SH-SY5Y (cell line): Measurements from ENCODE around the gene HSPG2.

ENCODE experiments used
- GATA2 ChIP-seq: IDR thresholded peaks from 2 replicates; pipeline ENCODE4 v1.6.1; 2011; ENCODE audit warnings: mild to moderate bottlenecking, low read depth, low read length
- GATA3 ChIP-seq: IDR thresholded peaks from 2 replicates; pipeline ENCODE4 v1.6.1; 2011; ENCODE audit warnings: low read depth, mild to moderate bottlenecking, low read length, moderate library complexity

DNA sequence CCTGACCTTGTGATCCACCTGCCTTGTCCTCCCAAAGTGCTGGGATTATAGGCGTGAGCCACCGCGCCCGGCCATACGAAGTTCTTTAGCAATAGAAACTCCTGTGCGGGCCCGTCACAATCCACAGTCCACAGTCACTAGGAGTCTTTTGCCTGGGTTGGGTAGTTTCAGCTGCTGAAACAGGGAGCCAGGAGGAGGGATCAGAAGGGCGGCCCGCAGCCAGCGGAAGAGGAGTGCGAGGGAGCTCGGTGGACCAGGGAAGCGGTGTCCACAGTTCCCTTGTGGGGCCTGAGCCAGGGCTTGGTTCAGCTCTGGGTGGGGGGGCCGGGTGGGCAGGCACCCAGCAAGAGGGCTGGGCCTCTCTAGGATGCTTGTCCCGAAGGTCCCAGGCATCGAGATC, 17.9 kb upstream of the HSPG2 start:
- no peak for TF ChIP-seq GATA3
- TF ChIP-seq GATA2: no peak
